Measurements from ENCODE around the gene ARHGAP24. TPM values are rescaled to one million over a fixed set of nuclear protein-coding genes. Genes with fewer than 3 reads are reported as not detected.
"Not testable (repeated sequence)": the region's sequence is repeated elsewhere in the genome, so short reads cannot be mapped to it uniquely, and the experiment has no call there.

Gene ARHGAP24
- total and polyA plus RNA-seq, 10 of the 15 experiments (the other 5 are each of a cell fraction or from before 2014, with no cell fraction given) = 0.10 to 4.2 (median 0.52) TPM

DNA sequence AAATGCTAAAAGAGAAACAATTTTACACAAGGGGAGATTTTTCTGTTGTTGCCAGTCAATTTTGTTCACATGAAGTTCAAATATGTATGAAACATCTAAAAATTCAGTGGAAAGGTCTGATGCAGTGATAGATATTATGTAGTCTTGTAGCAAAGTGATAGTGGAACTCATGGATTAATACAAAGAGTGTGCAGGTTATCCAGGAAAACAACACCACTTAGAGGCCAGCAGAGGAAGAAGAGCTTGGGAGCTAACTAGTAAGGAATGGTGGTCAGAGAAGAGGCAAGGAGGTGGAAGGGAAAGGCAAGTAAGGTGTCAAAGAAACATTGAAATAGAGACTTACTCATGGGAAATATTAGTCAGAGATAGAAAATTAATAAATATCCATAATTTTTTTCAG, 489.3 kb downstream of the ARHGAP24 start:
- no peaks in the 10 kb centered on the region for H3K79me2 ChIP-seq (ENCODE audit: control insufficient read depth, insufficient read depth, low read length)
- ChIA-PET CTCF (interaction anchor here (0.8 to 1.1 kb wide), 3 partner anchors 167 to 843 kb away, joined by 3 read pairs; no protein-coding TSS in a partner anchor), POLR2A (no interaction called here), RAD21 (ENCODE audit: unreplicated experiment) (no interaction called here), SMC1A (ENCODE audit: uncharacterized antibody, unreplicated experiment) (interaction anchor here (2.2 kb wide), 1 partner anchor 10 kb away, joined by 6 read pairs; no protein-coding TSS in a partner anchor)
- H3K4me1 ChIP-seq (ENCODE audit: control insufficient read depth, insufficient read depth, low read length) = no peaks in the 10 kb centered on the region
- no peak overlapping the region for H2AFZ ChIP-seq (ENCODE audit: control insufficient read depth, low read depth, low read length)
- no TSS peak for BruUV-seq (replicated peaks)
- FAIRE-seq (no peak), DNase-seq (ENCODE audit: low read depth, low spot score) (no peak), ATAC-seq (no peak)
- H3K36me3 ChIP-seq (ENCODE audit: control insufficient read depth in 2 of 2, insufficient read depth in 2 of 2, low read length in 1 of 2) = no peaks in the 10 kb centered on the region
- no peak overlapping the region for H3K4me3 ChIP-seq
- H3K4me2 ChIP-seq (ENCODE audit: control insufficient read depth, insufficient read depth) = no peak overlapping the region
- intact Hi-C loops (cut with micrococcal nuclease; ENCODE audit: unreplicated experiment) = loop anchor here (10.0 kb wide), 1 partner anchor 549 kb away; no protein-coding TSS in a partner anchor
- no peaks in the 10 kb centered on the region for H4K20me1 ChIP-seq (ENCODE audit: control insufficient read depth, insufficient read depth)
- H3K9me3 ChIP-seq (replicated peaks; ENCODE audit: control insufficient read depth, insufficient read depth, low read length) = no peaks in the 10 kb centered on the region
- no peak overlapping the region for H3K27ac ChIP-seq (ENCODE audit: control insufficient read depth, insufficient read depth)
- no peak overlapping the region for H3K9ac ChIP-seq (ENCODE audit: control insufficient read depth, insufficient read depth, low read length)
- in situ Hi-C loops (cut with MboI) = no loop called here
- no peak for TF ChIP-seq ZNF24 (IDR thresholded peaks at IDR 0.05)
- no peak for TF ChIP-seq SRF (IDR thresholded peaks at IDR 0.05; ENCODE audit: low read depth in 2 of 2, low read length in 2 of 2)
- no peak for TF ChIP-seq RELA (IDR thresholded peaks at IDR 0.05; ENCODE audit: borderline replicate concordance, partially characterized antibody)
- no peak for TF ChIP-seq EGR1 (IDR thresholded peaks at IDR 0.05; ENCODE audit: borderline replicate concordance in 1 of 2, low read depth in 2 of 2, low read length in 2 of 2)
- TF ChIP-seq SREBF2 (IDR thresholded peaks at IDR 0.05; ENCODE audit: low read length) = no peak
- TF ChIP-seq, protein P1, sequence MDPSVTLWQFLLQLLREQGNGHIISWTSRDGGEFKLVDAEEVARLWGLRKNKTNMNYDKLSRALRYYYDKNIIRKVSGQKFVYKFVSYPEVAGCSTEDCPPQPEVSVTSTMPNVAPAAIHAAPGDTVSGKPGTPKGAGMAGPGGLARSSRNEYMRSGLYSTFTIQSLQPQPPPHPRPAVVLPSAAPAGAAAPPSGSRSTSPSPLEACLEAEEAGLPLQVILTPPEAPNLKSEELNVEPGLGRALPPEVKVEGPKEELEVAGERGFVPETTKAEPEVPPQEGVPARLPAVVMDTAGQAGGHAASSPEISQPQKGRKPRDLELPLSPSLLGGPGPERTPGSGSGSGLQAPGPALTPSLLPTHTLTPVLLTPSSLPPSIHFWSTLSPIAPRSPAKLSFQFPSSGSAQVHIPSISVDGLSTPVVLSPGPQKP (IDR thresholded peaks at IDR 0.05; ENCODE audit: low read depth, low read length) = no peak
- TF ChIP-seq WRNIP1 (IDR thresholded peaks at IDR 0.05; ENCODE audit: borderline replicate concordance, low read depth, low read length) = no peak
- TF ChIP-seq NFYA (IDR thresholded peaks at IDR 0.05; ENCODE audit: borderline replicate concordance, low read depth, low read length) = no peak
- no peak for TF ChIP-seq POLR2AphosphoS5 (IDR thresholded peaks at IDR 0.05; ENCODE audit: low read length)
- no peak for TF ChIP-seq TCF7 (IDR thresholded peaks at IDR 0.05; ENCODE audit: borderline replicate concordance)
- no peak for TF ChIP-seq NR2C1 (IDR thresholded peaks at IDR 0.05)
- TF ChIP-seq RAD51 (IDR thresholded peaks at IDR 0.05) = no peak
- TF ChIP-seq SPI1 (IDR thresholded peaks at IDR 0.05; ENCODE audit: borderline replicate concordance, insufficient read depth, low read depth, low read length) = no peak
- TF ChIP-seq YBX1 (IDR thresholded peaks at IDR 0.05) = no peak
- no peaks in the 10 kb centered on the region for H3K27me3 ChIP-seq (replicated peaks in 1 of 2; ENCODE audit: control insufficient read depth in 2 of 2, insufficient read depth in 2 of 2, low read length in 1 of 2)

DNA sequence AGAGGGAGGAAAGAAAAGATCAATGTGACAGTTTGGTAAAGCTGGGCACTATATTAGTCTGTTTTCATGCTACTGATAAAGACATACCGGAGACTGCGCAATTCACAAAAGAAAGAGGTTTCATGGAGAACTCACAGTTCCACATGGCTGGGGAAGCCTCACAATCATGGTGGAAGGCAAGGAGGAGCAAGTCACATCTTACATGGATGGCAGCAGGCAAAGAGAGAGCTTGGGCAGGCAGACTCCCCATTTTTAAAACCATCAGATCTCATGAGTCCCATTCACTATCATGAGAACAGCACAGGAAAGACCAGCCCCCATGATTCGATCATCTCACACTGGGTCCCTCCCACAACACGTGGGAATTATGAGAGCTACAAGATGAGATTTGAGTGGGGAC, 490.1 kb downstream of the ARHGAP24 start:
- intact Hi-C loops (cut with micrococcal nuclease; ENCODE audit: unreplicated experiment) = loop anchor here (5.0 to 10.0 kb wide), 3 partner anchors 77 to 550 kb away; no protein-coding TSS in a partner anchor
- in situ Hi-C loops (cut with MboI); H2AFZ ChIP-seq (ENCODE audit: control insufficient read depth, low read depth, low read length); FAIRE-seq; DNase-seq (ENCODE audit: low read depth, low spot score); H3K27ac ChIP-seq (ENCODE audit: control insufficient read depth, insufficient read depth); H3K36me3 ChIP-seq (ENCODE audit: control insufficient read depth in 2 of 2, insufficient read depth in 2 of 2, low read length in 1 of 2); H3K4me3 ChIP-seq; POLR2A ChIA-PET; H3K4me2 ChIP-seq (ENCODE audit: control insufficient read depth, insufficient read depth); H3K4me1 ChIP-seq (ENCODE audit: control insufficient read depth, insufficient read depth, low read length); H3K9me3 ChIP-seq (replicated peaks; ENCODE audit: control insufficient read depth, insufficient read depth, low read length); H3K9ac ChIP-seq (ENCODE audit: control insufficient read depth, insufficient read depth, low read length); H3K79me2 ChIP-seq (ENCODE audit: control insufficient read depth, insufficient read depth, low read length); H3K27me3 ChIP-seq (replicated peaks in 1 of 2; ENCODE audit: control insufficient read depth in 2 of 2, insufficient read depth in 2 of 2, low read length in 1 of 2); RAD21 ChIA-PET (ENCODE audit: unreplicated experiment); BruUV-seq (replicated peaks); ATAC-seq; H4K20me1 ChIP-seq (ENCODE audit: control insufficient read depth, insufficient read depth): not testable (repeated sequence)
- ChIA-PET SMC1A (ENCODE audit: uncharacterized antibody, unreplicated experiment) (interaction anchor here (2.2 kb wide), 1 partner anchor 11 kb away, joined by 6 read pairs; no protein-coding TSS in a partner anchor), CTCF (interaction anchor here (0.8 to 1.1 kb wide), 2 partner anchors 186 to 843 kb away, joined by 3 read pairs; no protein-coding TSS in a partner anchor)
- 48% methylated on average over 4 of the region's 4 CpGs for WGBS (ENCODE audit: insufficient coverage, insufficient replicate concordance, low lambda C conversion rate, missing lambda C conversion rate)
